CD4-positive, alpha-beta T cell treated with Interleukin-4 for 1 hour (primary cell): Measurements from ENCODE around the gene DIO3.
"Not testable (repeated sequence)": the region's sequence is repeated elsewhere in the genome, so short reads cannot be mapped to it uniquely, and the experiment has no call there.

Experiments used
- DNase-seq, 2 donors: peaks; one replicate each; pipeline ENCODE4 v3.0.0-alpha.2; 2020 to 2022

DIO3 gene

DNA sequence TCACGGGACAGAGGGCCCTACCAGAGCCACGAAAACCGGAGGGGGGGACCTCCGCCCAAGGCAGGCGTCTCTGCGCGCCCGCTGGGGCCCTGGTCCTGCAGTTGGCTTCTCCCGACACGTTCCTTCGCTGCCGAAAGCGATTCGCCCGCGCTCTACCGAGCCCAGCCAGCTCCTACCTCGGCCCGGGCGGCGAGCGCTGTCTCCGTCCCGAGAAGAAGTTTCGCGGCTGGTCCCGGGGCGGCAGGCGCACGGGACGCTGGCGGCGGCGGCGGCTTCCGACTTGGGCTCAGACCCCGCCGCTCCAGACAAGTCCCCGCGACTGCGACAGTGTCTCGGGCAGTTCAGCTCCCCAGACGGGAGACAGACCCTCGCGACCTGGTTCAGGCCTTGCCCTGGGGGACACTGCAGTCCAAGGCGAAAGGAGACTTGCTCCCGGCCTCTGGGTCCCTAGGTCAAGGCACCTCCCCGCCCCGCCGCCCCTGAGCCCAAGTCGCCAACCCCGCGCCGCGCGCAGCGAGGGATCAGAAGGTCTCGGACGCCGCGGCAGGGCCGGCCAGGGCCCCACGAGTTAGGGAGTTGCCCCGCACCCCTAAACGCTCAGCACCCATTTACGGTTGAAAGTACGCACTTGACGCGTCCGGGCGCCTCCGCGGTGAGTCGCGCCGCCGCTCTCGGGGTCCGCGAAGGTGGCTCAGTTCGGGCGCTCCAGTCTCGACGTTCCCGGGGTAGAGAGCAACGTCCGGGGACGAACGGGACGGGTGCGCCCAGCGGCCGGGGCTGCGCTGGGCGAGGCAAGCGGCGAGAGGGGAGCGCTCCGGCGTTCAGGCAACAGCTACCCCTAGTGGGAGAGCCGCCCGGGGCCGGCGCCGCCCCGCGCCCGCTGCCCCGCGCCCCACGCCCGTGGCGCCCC is 1.4 kb upstream of the DIO3 start:
- DNase-seq = no peak

DNA sequence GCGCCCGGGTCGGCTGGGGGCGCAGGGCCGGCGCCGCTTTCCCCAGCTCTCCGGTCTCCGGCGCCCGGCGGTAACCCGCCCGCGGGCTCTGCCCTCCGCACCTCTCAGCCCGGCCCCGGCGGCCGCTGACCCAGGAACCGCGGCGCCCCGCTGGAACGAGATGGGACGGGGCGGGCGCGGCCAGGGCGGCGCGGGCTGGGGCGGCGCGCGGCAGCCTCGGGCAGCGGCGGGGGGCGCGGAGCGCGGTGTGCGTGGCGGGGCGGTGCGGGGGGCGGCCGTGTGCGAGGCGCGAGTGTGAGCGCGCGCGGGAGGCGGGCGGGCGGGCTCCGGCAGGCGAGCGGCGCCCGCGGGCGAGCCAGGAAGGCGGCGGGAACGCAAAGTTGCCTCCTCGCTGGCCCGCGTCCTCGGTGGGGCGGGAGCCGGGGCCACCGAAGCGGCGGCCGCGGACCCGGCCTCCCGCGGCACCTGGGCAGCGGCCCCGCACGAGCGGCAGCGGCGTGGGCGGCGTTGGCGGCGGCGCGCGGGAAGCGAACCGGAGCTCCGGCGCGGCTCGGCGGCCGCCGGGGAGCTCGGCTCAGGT is 671 bp upstream of the DIO3 start:
- no peak for DNase-seq

DNA sequence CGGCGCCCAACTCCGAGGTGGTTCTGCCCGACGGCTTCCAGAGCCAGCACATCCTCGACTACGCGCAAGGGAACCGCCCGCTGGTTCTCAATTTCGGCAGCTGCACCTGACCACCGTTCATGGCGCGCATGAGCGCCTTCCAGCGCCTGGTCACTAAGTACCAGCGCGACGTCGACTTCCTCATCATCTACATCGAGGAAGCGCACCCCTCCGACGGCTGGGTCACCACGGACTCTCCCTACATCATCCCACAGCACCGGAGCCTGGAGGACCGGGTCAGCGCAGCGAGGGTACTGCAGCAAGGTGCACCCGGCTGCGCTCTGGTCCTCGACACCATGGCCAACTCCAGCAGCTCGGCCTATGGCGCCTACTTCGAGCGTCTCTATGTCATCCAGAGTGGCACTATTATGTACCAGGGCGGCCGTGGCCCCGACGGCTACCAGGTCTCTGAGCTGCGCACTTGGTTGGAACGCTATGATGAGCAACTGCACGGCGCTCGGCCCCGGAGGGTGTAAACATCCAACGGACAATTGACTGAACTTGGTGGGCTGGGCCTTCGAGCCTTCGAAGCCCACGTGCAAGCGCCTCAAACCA is 699 bp downstream of the DIO3 start:
- DNase-seq = no peak

DNA sequence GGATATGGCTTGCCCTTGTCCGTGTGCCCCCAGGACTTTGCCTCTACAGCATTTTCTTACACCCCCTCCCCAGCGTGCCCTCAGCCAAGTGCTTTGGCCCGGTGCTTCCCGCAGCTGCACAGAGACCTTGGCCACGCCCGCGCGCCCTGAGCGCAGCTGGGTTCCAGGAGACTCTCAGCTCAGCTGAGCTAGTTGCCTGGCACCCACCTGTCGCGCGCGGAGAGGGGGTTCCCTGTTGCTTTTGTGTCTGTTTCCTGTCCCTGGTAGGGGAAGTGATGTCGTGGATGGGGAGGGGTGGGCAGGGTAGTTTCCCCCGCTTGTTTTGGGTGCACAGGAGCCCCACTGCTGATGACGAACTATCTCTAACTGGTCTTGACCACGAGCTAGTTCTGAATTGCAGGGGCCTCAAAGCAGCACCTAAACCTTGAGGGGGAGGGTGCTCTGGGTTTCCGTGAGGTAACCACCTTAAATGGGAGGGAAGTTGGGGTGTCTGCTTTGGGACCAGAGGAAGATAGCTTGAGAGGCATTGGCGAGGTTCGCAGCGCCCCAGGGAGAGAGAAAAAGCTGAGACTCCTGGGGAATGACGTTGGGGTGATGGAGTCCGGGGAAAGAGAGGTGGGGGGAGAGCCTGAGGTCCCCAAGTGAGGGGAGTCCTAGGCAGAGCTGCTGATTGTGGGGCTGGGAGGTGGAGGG is 1.5 kb downstream of the DIO3 start:
- DNase-seq = peak in 1 of 2 donors; percentile 16

DNA sequence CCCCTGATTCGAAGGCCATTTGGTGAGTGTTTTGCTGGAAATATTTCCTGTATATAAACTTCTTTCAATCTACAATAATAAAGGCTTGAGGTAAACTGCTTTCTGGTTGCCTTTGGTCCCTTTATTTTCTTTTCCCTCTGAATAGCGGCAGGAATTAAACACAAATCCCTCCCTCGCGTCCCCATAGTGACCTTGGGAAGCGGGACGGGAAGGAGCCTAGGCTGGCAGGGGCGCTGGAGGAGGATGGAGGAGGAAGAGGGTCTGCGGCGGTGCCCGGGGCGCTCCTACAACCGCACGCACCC is 2.0 kb downstream of the DIO3 start:
- DNase-seq = no peak

DNA sequence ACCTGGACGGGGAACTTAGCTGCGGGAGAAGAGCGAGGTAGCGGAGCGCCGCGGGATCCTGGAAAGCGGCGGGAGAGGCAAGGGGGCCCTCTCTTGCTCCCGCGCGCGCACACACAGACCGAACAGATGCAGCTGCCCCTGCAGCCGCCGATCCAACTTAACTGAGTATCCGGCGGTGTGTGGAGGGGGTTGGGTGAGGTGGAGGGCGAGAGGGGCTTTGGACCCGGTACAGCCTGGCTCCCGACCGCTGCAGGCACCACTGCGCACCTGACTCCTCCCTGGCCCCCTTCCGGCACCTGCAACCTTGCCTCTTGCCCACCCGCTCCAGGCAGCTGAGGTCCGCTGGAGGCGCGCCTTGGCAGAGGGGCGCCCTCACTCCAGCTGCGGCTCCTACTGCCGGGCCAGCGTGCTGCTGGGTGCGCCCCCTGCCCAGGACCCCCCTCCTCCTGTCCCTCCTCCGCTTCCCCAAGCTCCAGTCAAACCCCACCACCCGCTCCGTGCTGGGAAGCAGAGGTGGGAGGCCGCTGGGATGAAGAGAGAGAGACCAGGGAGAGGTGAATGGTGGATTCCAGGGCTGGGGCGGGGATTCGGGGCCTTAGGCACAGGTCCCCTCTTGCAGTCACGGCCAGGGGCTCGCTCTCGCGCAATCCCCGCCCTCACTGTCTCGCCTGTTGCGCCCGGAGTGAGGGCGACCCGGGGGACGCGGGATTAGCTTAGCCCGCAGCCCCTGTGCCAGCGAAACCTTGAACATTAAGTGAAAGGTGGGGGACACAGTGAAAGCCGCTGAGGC is 2.6 kb downstream of the DIO3 start:
- no peak for DNase-seq

DNA sequence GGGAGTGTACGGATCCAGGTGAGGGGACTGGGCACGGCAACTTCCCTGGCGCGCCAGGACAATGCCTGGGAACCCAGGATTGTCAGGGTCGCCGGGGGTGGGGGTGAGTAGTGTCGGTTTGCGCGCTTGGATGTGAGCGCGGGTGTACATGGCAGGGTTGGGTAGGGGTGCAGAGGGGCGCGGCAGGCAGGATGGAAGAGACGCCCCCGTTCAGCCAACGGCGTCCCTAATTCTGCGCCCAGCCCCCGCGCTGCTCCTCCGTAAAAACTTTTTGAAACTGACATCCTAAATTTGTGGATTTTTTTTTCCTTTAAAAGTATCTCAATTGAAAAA is 3.1 kb downstream of the DIO3 start:
- no peak for DNase-seq

DNA sequence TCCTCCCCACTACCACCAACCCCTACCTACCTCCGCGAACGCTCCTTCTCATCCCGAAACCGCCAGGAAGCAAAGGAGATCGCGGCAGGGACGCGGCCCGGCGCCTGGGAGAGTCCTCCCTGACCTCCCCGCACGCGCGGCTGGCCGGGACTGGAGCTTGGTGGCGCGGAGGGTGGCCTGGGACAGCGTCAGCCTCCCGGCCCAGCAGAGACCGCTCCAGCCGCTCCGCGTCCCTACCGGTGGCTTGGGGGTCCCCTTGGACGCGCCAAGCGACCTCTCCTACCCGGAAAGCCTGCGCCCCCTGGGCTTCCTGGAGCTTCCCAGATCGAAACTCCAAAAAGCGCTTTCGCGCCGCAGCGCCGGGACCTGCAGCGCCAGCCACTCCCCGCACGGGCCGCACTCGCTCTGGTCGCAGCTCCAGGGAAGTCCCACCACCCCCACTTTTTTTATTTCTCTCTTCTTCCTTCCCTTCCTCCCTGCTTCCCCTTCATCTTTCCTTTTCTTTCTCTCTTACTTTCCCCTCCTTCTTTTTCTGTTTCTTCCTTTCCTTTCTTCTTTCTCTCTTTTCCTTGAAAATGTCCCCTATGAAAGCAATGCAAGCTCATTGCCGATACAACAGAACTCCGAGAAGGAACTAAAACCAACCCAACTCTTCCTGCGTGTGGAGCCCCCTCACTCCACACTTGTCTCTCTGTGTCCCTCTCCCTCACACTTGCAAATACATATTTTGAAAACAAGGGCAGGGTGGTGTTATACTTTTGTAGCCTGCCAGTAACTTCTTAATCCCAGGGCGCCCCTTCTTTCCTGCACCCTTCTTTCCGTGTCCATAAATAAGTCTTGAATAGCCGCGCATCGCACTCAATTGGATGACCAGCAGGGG is 3.8 kb downstream of the DIO3 start:
- no peak for DNase-seq

DNA sequence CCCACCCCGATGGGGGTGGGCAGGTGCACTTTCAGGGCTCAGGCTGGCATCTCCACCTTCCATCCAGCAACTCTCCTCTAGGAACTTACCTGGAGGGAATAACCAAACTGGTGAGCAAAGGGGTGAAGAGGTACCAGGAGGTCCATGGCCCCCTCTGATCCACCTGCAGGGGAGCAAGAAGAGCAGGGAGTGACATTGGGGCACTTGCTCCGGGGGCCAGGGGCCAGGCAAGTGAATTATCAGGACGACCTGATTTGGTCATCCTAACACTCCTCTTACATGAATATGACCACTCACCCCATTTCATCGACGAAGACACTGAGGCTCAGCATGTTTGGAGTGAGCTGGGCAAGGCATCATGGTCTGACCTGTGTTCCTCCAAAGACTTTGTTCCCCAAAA is 6.0 kb downstream of the DIO3 start:
- no peak for DNase-seq

DNA sequence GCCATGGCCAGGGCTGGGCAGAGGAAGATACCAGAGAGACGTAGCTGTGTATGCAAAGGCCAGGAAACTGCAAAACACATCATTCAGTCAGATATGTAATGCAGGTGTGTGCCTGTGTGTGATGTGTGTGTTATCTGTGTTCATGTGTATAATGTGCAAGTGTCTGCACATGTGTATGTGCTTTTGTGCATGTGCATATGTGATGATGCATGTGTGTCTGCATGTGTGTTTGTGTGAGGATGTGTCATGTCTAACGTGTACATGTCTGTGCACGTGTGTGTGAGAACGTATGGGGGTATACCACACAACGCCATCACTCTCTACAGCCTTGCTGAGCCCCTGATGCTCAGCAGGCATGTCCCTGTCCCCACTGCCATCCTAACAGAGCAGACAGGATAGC is 9.7 kb downstream of the DIO3 start:
- DNase-seq = no peak

DNA sequence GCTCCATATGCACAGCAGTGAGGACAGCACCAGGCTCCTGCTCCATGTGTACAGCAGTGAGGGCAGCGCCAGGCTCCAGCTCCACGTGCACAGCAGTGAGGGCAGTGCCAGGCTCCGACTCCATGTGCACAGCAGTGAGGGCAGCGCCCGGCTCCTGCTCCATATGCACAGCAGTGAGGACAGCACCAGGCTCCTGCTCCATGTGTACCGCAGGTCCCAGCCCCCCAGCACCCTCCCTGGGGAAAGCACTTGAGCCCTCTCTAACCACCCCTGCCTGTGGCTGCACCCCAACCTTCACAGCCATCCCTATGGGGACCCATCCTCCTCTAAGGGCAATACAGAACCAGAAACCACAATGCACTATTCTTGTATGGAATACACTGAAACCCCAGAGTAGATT is 11.2 kb downstream of the DIO3 start:
- DNase-seq = not testable (repeated sequence)

DNA sequence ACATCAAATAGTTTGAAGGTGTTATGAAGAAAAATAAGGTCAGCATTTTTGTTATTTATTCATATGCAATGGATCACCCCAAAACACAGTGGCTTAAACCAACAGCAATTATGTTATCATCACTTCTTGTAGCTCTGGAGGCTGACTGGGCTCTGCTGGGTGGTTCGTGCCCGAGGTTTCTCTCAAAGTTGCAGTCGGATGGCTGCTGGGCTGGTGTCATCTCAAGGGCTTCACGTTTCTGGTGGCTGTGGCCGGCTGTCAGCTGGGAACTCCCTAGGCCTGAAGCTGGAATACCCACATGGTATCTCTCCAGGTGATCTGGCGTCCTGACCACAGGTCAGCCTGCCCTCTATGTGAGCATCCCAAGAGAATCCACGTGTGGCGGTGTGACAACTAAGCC is 12.0 kb downstream of the DIO3 start:
- no peak for DNase-seq

DNA sequence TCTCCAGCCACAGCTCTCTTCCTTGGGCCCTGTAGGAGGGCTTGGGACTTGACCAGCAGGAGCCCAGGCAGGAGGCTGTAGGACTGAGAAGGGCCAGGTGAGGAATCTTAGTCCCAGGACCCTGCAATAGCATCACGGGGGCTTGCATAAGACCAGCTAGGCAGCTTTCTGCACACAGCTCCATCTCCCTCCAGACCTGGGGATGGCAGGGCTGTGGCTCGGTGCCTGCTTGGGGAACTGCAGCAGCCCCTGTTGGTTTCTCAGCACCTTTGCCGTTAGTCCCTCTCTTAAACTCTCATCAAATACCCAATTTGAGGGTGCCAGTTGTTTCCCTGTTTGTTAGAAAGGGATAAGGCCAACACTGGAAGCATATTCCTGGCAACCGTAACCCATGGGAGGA is 14.3 kb downstream of the DIO3 start:
- DNase-seq = no peak

DNA sequence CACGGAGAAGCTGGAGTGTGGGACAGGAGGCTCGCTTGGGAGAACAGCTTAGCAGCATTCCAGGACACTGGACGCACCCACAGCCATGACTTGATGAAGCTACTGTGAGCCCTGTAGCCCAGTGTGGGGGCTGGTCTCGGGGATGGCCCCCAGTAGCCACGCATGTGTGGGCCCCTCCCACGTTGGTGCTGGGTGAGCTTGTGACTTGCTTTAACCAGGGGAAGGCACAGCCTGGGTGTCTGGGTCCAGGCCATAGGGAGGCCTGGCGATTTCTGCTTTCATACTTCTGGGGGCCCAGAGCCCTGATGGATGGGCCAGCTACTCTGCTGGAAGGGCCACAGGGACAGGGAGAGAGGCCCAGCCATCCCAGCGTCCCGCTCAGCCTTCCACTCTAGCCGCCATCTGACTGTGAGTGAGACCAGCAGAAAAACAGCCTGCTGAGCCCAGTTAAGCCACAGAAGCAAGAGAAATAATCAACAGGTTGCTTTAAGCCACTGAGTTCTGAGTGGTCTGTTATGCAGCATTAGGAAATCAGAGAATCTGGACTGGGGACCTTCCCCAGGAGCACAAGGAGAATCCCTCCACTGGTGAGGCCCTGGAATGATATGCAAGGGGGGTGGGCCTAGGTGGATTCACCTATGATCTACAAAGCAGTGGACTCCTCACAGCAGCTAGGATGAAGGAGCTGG is 16.1 kb downstream of the DIO3 start:
- no peak for DNase-seq

DNA sequence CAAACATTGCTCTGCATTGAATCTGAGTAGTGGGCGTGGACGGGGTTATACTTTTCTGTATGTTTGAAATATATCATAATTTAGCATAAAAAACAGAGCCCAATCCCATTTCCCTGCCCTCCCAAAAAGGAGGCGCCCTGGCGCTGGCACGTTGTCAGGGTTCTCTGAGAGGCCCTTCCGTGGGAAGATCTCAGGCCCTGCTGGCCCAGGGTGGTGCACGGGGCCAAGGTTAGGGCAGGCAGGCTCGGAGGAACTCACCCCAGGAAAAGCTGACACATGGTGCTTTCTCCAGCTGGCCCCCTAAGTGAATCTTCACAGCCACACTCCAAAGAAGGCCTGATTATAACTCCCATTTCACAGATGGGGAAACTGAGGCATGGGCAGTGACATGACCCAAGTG is 17.2 kb downstream of the DIO3 start:
- no peak for DNase-seq

DNA sequence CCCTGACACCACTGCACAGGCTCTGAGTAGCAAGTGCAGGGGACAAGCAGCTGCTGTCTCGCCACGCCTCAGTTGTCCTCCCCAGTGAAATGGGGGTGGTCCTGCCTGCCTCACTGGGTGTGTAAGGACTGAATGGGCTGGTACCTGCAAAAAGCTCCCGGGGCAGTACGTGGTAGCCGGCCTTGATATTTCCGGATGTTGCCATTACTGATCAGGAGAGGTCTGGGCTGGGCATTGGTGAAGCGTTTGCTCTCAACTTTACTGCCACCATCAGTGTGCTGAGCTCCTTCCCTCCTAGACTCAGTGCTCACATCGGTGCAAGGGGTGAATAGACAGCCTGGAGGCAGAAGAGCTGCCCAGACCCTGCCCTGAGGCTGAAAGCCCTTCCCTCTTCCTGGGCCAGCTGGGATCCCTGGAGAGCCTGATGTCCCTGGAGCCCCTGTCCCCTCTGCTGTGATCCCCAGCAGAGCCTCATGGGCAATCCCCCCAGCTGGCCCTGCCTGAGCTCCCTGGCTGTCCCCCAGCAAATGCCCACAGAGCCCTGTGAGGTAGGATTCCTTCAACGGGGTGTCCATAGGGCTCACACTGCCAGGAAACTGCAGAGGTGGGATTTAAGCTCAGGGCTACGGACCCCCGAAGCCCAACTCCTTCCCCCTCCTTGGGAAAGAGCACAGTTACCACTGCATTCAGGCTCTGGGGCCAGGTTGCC is 18.2 kb downstream of the DIO3 start:
- no peak for DNase-seq

DNA sequence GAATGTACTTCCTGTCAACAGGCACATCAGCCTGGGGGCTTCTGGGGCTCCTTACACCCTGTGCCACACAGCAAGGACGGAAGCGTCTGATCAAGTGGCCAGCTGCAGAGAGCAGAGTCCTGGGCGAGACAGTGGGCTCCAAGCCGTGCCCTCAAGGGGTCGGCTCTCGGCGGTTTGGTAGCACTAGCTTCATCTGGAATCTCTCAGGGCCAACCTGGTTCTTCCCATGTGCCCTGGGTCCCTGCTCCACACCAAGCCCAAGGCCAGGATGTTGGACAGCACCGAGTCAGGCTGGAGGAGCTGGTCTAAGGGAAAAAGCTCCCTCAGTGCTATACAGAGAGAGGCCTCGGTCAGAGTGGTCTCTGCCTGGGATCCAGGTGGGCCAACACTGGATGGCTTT is 20.5 kb downstream of the DIO3 start:
- no peak for DNase-seq

DNA sequence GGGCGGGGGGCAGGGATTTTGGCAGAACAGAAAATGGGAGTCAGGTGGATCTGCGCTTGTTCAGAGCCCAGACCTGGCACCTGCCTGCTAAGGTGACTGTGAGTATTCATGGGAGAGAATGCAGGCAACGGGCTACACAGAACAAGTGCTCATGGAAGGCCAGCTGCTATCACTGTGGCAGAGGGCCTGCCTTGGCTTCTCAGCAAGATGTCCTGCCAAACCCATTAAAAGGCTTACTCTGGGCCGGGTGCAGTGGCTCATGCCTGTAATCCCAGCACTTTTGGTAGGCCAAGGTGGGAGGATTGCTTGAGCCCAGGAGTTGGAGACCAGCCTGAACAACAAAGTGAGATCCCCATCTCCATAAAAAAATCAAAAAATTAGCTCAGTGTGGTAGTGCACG is 21.0 kb downstream of the DIO3 start:
- DNase-seq = no peak

DNA sequence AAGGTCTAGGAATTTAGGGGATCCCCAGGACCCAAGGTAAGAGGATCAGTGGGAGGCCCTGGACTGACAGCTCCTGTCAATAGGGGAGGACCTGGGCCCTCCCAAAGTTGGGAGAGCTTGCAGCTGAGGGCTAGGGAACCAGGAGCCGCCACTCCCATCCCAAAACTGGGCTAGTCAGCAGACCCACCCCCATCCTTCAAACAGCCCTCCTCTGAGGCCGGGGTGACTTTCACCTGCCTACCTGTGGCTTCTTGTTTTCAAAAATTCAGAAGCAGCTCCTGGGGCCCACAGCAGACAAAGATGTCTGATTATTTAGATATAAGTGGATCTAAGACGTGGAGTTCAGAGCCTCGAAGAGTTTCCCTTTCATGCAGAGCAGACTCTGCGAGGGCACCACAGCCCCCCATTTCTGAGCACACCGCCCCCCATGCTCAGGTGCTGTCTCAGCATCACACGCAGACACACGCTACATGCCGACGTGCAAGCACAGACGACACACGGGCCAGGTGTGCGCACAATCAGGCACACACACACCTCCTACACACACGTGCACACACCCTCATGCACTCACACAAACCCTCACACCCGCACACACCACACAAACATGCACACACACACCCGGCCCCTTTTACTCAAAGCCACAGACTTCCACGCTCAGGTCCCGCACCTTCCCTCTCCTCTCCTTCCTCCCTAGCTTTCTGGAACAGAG is 21.9 kb downstream of the DIO3 start:
- DNase-seq = no peak

DNA sequence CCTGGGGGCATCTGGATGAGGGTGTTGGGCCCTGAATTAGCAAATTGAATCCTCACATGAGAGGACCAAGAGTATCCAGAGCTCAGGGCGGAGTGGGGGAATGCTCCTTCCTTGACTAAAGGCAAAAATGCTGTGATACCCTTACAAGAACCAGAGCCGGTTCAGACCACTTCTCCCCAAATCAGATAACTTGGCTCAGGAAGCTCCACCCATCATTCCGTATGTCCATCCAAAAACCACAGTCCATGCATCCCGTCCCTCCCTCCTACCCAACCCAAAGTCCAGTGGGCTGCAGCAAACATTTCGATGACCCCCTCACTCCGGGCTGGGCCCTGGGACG is 22.4 kb downstream of the DIO3 start:
- no peak for DNase-seq
